GM12873 (cell line): Measurements from ENCODE around the gene PTPRA.

ENCODE experiments used
- TF ChIP-seq, protein P1 (sequence below): IDR thresholded peaks from 2 replicates; pipeline ENCODE4 v1.5.1; 2012; ENCODE audit warnings: low read depth, mild to moderate bottlenecking, moderate library complexity, low read length, control low read depth; ENCODE audit not compliant: insufficient read depth; ENCODE audit errors: missing control alignments

Gene PTPRA

DNA sequence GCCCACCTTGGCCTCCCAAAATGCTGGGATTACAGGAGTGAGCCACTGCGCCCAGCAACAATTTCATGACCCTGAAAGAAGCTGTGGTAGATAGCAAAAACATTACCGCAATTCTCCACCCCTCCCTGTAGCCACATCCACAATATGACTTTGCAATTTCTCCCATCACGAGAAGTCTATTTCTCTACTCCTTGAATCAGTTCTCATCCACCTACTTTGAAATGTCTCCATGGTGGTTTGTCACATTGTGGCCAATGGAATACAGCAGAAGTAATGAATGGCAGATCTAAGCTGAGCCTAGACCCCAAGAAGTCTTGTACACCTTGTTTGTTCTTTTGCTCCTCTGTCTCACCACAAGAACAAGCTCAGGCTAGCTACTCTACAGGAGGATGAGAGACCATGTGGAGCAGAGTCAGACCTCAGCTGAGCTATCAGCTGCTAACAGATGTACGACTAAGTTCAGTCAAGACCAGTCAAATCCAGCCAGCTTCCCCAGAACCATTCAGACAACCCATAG is 204.4 kb downstream of the PTPRA start:
- TF ChIP-seq, protein P1, sequence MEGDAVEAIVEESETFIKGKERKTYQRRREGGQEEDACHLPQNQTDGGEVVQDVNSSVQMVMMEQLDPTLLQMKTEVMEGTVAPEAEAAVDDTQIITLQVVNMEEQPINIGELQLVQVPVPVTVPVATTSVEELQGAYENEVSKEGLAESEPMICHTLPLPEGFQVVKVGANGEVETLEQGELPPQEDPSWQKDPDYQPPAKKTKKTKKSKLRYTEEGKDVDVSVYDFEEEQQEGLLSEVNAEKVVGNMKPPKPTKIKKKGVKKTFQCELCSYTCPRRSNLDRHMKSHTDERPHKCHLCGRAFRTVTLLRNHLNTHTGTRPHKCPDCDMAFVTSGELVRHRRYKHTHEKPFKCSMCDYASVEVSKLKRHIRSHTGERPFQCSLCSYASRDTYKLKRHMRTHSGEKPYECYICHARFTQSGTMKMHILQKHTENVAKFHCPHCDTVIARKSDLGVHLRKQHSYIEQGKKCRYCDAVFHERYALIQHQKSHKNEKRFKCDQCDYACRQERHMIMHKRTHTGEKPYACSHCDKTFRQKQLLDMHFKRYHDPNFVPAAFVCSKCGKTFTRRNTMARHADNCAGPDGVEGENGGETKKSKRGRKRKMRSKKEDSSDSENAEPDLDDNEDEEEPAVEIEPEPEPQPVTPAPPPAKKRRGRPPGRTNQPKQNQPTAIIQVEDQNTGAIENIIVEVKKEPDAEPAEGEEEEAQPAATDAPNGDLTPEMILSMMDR, result no peak

DNA sequence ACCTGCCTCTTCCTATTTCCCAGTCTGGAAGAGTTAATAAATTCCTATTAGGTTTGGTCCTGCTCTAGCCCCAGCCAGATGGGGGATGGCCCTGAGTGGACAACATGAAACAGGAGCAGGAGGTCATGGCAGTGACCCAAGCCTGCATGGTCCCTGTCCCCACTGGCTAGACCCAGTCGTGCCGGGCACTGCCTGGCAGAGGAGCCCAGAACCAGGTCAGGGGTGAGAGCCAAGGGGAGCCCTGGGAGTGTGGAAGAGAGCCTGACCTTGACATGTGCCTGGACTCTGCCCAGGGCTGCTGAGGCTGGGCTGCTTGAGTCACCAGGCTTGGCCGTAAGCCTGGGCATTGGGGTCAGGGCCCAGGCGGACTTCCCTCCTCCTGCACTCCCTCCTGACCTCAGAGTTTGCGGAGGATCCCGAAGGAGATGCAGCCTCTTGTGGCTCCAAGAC is 207.7 kb downstream of the PTPRA start:
- TF ChIP-seq, protein P1, result no peak

DNA sequence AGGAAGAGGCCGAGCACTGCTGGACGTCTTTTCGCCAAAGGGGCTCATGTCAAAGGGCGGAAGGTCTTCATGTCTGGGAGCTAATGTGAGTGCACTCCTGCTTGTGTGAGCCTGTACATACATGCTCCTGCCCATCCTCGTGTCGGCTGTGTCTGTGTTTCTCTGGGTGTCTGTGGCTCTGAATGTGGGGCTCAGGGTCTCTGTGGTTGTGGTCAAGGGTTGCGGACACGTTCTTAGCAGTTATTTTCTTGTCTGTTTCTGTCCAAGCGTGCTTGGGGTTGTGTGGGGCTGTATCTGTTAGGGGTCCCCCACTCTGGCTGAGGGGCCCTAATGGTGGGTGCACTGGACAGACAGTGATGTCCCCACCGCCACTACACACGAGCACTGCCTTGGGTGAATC is 208.4 kb downstream of the PTPRA start:
- TF ChIP-seq, protein P1, result no peak

DNA sequence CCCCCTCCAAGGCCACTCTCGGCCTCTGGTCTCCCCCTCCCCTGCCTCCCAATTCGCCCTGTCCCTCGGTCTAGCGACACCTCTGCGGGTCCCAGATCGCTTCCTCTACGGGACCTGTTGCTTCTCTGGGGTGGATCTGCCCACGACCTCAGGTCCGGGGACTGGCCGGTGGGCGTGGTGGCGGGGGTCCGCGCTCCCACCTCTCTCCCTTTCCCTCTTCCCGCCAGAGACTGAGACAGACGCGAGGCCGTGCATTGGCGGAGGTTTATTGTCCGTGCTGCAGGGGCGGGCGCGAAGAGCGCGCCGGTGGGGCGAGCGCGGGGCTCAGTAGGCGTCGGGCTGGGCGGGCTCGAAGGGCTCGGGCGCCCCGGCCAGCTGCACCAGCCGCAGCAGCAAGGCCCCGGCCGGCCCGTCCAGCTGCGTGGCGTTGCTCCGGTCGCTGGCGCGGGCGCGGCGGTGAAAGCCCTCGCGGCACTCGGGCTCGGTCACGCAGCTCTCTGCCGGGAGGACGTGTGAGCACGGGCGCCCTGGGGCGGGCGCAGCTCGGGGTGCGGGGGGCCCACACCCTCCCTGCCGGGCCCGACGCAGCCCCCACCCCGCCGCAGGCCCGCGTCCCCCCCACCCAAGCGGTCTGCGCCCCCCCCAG is 209.1 kb downstream of the PTPRA start:
- TF ChIP-seq, protein P1, result no peak

DNA sequence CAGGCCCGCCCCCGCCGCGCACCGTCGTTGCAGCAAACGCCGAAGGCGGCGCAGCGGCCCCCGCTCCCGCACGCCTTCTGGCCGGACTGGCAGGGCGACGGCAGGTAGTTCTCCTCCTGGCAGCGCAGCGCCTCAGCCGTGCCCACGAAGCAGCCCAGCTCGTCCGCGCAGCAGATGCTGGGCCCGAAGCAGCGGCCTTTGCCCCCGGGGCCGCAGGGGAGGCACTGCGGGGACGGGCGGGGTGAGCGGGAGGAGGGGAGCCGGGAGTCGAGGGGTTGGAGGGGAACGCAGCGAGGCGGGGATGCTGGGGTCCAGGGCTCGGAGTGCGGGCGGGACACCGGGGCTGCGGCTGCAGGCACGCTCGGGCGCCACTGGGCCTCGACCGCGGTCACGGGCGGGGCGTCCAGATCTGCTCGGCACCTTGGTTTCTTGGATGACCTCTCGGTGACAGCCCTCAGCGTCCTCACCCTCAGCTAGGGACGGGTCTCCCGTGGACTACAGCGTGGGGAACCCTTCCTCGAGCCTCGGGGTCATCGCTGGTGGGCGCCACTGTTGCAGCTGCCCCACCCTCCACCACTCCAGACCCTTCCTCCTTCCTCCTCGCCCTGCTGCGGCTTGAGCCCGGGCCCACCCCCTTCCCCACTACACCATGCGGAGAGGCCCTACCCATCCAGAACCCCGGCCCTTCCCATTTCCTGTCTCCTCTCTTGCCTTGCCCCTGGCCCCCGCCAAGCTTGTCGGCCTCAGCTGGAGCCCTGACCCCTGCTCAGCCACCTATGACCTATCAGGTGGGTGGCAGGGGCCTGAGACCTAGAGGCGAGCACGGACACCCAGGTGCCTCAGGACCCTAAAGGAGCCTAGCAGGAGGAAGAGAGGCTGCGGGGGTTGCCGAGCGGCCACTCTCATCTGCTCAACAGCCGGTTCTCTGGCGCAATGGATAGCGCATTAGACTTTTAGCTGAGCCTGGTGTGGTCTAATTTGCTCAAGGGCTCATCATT is 210.0 kb downstream of the PTPRA start:
- TF ChIP-seq, protein P1, result no peak

DNA sequence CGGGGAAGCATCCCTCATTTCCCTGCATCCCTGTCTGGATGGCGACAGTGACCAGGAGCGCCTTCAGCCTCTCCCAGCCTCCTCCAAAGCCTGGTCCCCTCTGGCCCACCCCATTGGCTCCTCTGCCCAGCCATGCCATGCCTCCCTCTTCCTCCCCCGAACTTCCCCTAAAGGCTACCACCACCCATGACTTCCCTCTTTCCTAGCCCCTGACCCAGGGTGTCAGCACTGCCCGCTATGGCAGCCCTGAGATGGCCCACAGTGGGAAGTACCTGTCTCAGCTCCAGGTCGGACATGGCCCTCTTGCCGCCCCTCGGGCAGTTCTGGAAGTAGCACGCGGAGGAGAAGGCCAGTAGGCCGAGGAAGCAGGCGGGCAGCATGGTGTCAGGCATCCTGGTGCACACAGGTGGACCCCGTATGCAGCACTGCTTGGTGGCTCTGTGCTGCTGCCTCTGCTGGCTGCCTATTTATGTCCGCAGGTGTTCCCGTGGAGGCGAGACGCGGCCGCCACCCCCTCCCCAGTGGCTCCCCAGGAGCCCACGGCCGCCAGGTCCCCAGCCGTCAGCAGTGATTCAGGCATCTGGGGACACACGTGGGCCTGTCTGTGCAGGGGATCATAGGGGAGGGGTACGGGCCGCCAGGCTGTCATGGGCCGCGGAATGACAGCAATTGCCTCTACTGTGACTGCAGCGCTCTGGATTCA is 211.2 kb downstream of the PTPRA start, which contains the start of gene AVP:
AVP (minus strand) TSS at position 442 of the 703 bp plus-strand sequence; CDS start at position 392, 50 bp downstream.
- TF ChIP-seq, protein P1, result no peak
